HepG2 (cell line): ENCODE measurements around the gene CDK9. TPM values are rescaled to one million over a fixed set of nuclear protein-coding genes. Genes with fewer than 3 reads are reported as not detected.
A peak's percentile ranks its signal among the peaks of the same experiment; 100 is the strongest.

Experiments used
- AHR ChIP-seq: IDR thresholded peaks from 2 replicates; pipeline ENCODE4 v1.6.1; 2018; ENCODE audit warnings: missing genetic modification reagents, missing compliant biosample characterization
- ARNT2 ChIP-seq: sonication (generic); formaldehyde crosslinking; IDR thresholded peaks from 2 replicates; pipeline ENCODE4 v1.8.0; 2022; ENCODE audit warnings: mild to moderate bottlenecking, low read depth, missing genetic modification reagents, moderate library complexity
- BCL6 ChIP-seq: IDR thresholded peaks from 2 replicates; pipeline ENCODE4 v1.6.1; 2016; ENCODE audit warnings: missing genetic modification reagents, missing compliant biosample characterization
- CEBPZ ChIP-seq: IDR thresholded peaks from 2 replicates; pipeline ENCODE4 v1.6.1; 2012; ENCODE audit warnings: low read length, improper control_type of control experiment
- DNMT1 ChIP-seq: sonication (generic); formaldehyde crosslinking; IDR thresholded peaks from 2 replicates; pipeline ENCODE4 v1.5.1; 2020; ENCODE audit warnings: mild to moderate bottlenecking, missing genetic modification reagents
- FOXO4 ChIP-seq: sonication (generic); formaldehyde crosslinking; conservative IDR thresholded peaks from 2 replicates; pipeline ENCODE4 v1.8.1; 2023; ENCODE audit warnings: missing genetic modification reagents
- GABPA ChIP-seq, 2 experiments: IDR thresholded peaks; 2 replicates each; pipeline ENCODE4 v1.6.1; 2011 to 2016; ENCODE audit warnings: low read depth in 2 of 2, low read length in 1 of 2, missing biosample characterization in 1 of 2, missing genetic modification characterization in 1 of 2
- HNRNPL ChIP-seq: fragments of 200-400 bp; formaldehyde crosslinking; IDR thresholded peaks from 2 replicates; pipeline ENCODE4 v1.6.1; 2017; ENCODE audit warnings: mild to moderate bottlenecking, low read depth, low read length
- HOXA3 ChIP-seq: sonication (generic); formaldehyde crosslinking; IDR thresholded peaks from 2 replicates; pipeline ENCODE4 v1.5.0; 2020; ENCODE audit warnings: missing genetic modification reagents
- NBN ChIP-seq: fragments of 450-650 bp; conservative IDR thresholded peaks from 2 replicates; pipeline ENCODE4 v1.6.1; 2017
- PHF8 ChIP-seq: sonication (generic); formaldehyde crosslinking; IDR thresholded peaks from 2 replicates; pipeline ENCODE4 v1.5.0; 2020; ENCODE audit warnings: missing genetic modification reagents
- RBAK ChIP-seq: sonication (generic); formaldehyde crosslinking; IDR thresholded peaks from 2 replicates; pipeline ENCODE4 v1.5.1; 2020; ENCODE audit warnings: mild to moderate bottlenecking, missing genetic modification reagents
- STAT6 ChIP-seq: sonication (generic); formaldehyde crosslinking; IDR thresholded peaks from 2 replicates; pipeline ENCODE4 v1.4.0; 2020; ENCODE audit warnings: missing genetic modification reagents, mild to moderate bottlenecking, borderline replicate concordance
- TBX2 ChIP-seq: sonication (generic); formaldehyde crosslinking; IDR thresholded peaks from 2 replicates; pipeline ENCODE4 v1.5.0; 2020; ENCODE audit warnings: missing genetic modification reagents, mild to moderate bottlenecking, borderline replicate concordance
- TEAD3 ChIP-seq: optimal IDR thresholded peaks from 2 replicates; pipeline ENCODE3; 2016; ENCODE audit warnings: borderline replicate concordance
- ZBTB8A ChIP-seq: sonication (generic); formaldehyde crosslinking; IDR thresholded peaks from 2 replicates; pipeline ENCODE4 v1.4.0; 2020; ENCODE audit warnings: mild to moderate bottlenecking, low read depth, missing genetic modification reagents, borderline replicate concordance
- ZNF205 ChIP-seq: IDR thresholded peaks from 2 replicates; pipeline ENCODE4 v1.6.1; 2018; ENCODE audit warnings: missing biosample characterization, missing genetic modification reagents
- ZNF362 ChIP-seq: sonication (generic); formaldehyde crosslinking; IDR thresholded peaks from 2 replicates; pipeline ENCODE4 v1.4.0; 2020; ENCODE audit warnings: missing genetic modification reagents, mild to moderate bottlenecking, borderline replicate concordance
- ZNF704 ChIP-seq: sonication (generic); formaldehyde crosslinking; IDR thresholded peaks from 2 replicates; pipeline ENCODE4 v1.8.1; 2023; ENCODE audit warnings: mild to moderate bottlenecking, inconsistent platforms, moderate library complexity, missing genetic modification reagents, borderline replicate concordance
- polyA plus RNA-seq, 8 experiments: library from polyadenylated mRNA; depleted of rRNA in 3 of 8; stranded (reverse) in 7 of 8; unstranded in 1 of 8; fragments of >200 nt; fragmentation: Illumina TruSeq in 4 of 8; extraction: Trizol in 4 of 8; gene quantifications; 2 replicates each; pipeline versions ENCODE4 v1.2.1 to v1.2.3, GENCODE V29; 2011 to 2016; ENCODE audit warnings: low read depth in 4 of 8, missing spikeins in 1 of 8, mixed read lengths in 1 of 8; ENCODE audit not compliant: insufficient read depth in 1 of 8
- total RNA-seq, 5 experiments: library from RNA; depleted of rRNA; stranded (reverse); fragments of >200 nt; fragmentation: Illumina TruSeq; extraction: Trizol; gene quantifications; 2 replicates each; pipeline ENCODE4 v1.2.3, GENCODE V29; 2016; ENCODE audit warnings: low read depth in 1 of 5

Gene CDK9
- total and polyA plus RNA-seq, 2 of the 13 experiments (the other 11 are each of a cell fraction or from before 2014, with no cell fraction given) = 16.8 to 21.5 TPM

GRCh38 chr9:127828262-127829031 is 42.6 kb downstream of the CDK9 start (continued):
- TF ChIP-seq ZNF362 (CRISPR knock-in tag) = 0 out of 2 replicates have a peak, but pooled peaks have one; percentile 16
- no peak for TF ChIP-seq AHR (CRISPR knock-in tag)
- peak; percentile 19 for TF ChIP-seq BCL6
- TF ChIP-seq ZNF704 = no peak
- no peak for TF ChIP-seq CEBPZ
- peak; percentile 22; the same call in 1 of the 2 replicates for TF ChIP-seq TBX2 (CRISPR knock-in tag)
- TF ChIP-seq HNRNPL = peak; percentile 62; the same call in 1 of the 2 replicates
- TF ChIP-seq PHF8 = peak; percentile 59; the same call in 1 of the 2 replicates
- 0 out of 2 replicates have a peak, but pooled peaks have one; percentile 38 for TF ChIP-seq HOXA3
- peak; percentile 66 for TF ChIP-seq TEAD3 (CRISPR knock-in tag)
- peak; percentile 50; the same call in 1 of the 2 replicates for TF ChIP-seq ZNF205 (CRISPR knock-in tag)
- TF ChIP-seq ARNT2 (CRISPR knock-in tag) = 0 out of 2 replicates have a peak, but pooled peaks have one; percentile 60
- peak; percentile 78; the same call in 1 of the 2 replicates for TF ChIP-seq RBAK (CRISPR knock-in tag)
- no peak for TF ChIP-seq DNMT1 (CRISPR knock-in tag)
- no peak for TF ChIP-seq FOXO4 (CRISPR knock-in tag)
- peak; percentile 18; the same call in 1 of the 2 replicates for TF ChIP-seq GABPA (IDR thresholded peaks at IDR 0.05; ENCODE audit: low read depth, low read length)
- TF ChIP-seq GABPA (CRISPR knock-in tag; IDR thresholded peaks at IDR 0.05; ENCODE audit: low read depth) = peak; percentile 32; the same call in 1 of the 2 replicates
- TF ChIP-seq NBN = no peak
- no peak for TF ChIP-seq ZBTB8A (CRISPR knock-in tag)
- no peak for TF ChIP-seq STAT6 (CRISPR knock-in tag)
